HG03442 (cell line): Measurements from ENCODE around the gene TRNP1.
"Not testable (repeated sequence)": the region's sequence is repeated elsewhere in the genome, so short reads cannot be mapped to it uniquely, and the experiment has no call there.

Experiments used
- ATAC-seq: cut with Tn5 transposase; IDR thresholded peaks from one replicate; pipeline ENCODE4 v1.9.1; 2021; ENCODE audit warnings: mild to moderate bottlenecking, moderate library complexity; ENCODE audit not compliant: unreplicated experiment

Gene TRNP1

DNA sequence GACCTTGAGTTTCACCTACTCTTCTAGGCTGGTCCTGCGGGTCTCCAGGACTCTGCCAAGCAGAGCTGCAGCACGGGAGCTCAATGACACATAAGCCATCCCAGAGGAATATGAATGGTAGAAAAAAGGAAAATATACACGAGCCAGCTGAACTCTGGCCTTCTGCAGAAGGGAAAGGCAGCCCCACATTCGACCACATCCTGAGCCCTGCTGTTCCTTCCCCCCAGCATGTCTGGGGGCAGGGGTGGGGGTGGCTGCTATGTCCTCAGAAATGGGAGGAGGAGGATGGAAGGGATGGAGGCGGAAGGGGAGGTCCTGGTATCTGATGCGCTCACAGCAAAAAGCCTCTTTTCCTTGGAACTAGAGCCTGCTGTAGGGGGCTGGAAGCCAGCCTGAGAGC is 21.1 kb upstream of the TRNP1 start:
- ATAC-seq, result no peak

DNA sequence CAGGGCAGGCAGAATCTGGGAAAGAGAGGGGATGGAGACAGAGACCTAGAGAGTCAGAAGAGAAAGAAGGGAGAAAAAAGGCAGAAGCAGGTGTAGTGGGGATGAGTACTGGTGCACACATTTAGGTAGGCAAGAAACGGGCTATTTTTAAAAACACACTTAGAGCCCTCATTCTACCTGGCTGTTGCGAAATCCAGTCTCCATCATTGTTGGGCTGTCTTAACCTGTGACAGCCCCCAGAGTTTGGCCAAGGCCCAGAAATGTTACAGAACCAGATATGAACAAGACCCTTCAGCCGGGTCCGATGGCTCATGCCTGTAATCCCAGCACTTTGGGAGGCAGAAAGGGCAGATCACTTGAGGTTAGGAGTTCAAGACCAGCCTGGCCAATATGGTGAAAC is 20.7 kb upstream of the TRNP1 start:
- no peak for ATAC-seq

DNA sequence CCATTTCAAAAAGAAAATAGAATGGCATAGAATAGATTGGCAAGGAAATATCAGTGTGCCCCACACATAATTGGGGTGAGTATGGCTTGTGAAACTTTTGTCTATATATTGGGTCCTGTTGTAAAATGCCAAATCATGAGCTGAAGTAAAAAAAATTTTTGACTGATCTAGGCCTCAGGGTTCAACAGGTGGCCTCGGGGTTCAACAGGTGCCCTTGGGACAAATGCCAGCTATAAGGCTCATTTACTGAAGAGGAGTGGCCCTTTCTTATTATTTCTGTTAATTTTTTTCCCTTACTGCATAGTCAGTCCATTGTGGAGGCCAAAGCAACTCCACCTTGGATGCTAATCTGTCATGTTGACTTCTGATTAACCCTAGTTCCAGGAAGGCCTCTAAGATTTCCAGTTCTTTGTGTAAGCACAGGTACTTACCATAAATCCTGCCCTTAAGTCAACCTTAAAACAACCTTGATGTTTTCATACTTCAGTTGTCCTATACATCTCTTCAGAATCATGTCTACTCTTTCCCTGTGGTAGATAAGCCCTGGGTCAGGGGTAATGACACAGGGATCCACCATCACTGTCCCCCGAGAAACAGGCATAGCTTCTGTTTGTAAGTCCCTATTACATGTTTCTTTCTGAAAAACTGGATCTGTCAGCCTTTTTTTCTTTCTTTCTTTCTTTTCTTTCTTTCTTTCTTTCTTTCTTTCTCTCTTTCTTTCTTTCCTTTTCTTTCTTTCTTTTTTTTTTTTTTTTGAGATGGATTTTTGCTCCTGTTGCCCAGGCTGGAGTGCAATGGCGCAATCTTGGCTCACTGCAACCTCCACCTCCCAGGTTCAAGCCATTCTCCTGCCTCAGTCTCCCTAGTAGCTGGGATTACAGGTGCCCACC is 16.6 kb upstream of the TRNP1 start:
- no peak for ATAC-seq

DNA sequence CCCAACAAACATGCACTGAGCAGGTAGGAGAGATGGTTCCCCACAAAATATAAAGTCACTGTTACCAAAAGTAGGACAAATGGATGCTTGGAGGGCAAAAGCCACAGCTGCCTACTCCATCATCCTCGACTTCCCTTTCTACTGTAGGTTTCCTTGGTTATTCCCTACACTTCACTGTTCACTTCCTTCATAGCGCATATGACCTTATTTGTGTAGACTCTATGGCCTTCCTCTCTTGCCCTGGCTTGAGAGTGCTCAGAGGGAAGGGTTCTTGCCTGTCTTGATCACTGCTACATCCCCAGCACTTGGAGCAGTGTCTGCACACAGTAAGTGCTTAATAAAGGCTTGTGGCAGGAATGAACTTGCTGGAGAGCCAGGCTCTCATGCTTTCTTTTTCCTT is 14.6 kb upstream of the TRNP1 start:
- ATAC-seq, result no peak

DNA sequence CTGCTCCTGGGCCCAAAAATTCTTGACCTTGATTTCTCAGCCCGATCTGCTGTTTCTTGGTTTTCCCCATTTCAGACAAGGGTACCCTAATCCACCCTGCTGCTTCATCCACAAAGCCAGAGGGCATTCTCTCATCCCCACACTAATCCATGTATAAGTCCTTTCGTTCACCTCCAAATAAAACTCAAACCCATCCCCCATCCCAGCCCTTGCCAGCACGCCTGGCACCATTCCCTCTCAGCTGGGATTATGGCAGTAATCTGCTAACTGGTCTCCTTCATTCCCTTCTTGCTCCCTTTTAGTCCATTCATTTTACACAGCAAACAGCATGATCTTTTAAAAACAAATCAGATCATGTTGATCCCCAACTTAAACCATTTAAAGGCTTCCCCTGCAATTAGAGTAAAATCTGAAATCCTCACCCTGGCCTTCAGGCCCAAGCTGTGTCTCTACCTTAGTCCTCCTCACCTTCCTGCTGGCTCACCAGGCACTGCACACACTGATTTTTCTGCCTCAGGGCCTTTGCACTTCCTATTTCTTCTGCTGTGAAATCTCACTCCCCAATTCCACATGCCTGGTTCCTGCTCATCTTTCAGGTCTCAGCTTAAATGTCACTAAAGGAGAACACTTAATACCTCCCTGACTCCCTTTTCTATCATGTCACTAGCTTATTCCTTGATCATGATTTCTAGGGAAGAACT is 12.2 kb upstream of the TRNP1 start:
- no peak for ATAC-seq

DNA sequence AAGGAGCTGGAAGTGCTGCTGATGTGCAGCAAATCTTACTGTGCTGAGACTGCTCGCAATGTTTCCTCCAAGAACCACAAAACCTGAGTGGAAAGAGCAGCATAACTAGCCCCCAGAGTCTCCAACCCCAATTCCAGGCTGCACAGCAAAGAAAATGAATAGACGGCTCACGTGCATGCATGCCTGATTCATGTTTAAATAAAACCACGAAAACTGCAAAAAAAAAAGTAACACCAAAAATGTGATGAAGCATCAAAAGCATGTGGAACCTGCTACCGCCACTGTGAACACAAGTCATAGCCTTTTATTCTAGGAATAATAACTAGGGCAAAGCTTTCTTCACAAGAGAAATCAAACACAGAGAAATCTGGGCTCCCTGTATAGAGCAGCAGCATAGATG is 9.6 kb upstream of the TRNP1 start:
- no peak for ATAC-seq

DNA sequence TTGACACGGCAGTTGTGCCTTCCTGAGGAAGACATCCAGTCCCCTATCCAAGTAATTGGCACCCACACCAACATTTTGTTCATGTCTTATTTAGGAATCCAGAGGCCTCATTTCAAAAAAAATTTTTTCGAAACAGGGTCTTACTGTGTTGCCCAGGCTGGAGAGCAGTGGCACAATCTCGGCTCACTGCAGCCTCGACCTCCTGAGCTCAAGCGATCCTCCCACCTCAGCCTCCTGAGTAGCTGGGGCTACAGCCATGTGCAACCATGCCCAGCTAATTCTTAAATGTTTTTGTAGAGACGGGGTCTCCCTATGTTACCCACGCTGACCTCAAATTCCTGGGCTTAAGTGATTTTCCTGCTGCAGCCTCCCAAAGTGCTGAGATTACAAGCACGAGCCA is 9.2 kb upstream of the TRNP1 start:
- ATAC-seq, result no peak

DNA sequence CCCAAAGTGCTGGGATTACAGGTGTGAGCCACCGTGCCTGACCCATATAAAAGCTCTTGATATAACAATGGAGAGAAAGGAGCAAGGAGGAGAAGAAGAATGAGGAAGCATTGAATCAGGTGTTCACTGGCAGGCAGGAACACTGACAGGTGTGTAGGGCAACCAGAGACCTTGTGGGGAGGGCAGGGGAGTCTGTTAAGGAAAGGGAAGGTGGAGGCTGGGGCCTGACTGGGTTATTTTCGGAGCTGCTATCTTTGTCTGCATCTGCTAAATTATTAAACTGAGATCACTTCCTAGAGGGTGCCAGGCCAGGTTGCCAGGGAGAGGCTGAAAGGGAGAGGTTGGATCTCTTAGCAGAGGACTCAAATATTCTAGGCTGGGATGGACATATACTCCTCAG is 6.8 kb upstream of the TRNP1 start:
- no peak for ATAC-seq

DNA sequence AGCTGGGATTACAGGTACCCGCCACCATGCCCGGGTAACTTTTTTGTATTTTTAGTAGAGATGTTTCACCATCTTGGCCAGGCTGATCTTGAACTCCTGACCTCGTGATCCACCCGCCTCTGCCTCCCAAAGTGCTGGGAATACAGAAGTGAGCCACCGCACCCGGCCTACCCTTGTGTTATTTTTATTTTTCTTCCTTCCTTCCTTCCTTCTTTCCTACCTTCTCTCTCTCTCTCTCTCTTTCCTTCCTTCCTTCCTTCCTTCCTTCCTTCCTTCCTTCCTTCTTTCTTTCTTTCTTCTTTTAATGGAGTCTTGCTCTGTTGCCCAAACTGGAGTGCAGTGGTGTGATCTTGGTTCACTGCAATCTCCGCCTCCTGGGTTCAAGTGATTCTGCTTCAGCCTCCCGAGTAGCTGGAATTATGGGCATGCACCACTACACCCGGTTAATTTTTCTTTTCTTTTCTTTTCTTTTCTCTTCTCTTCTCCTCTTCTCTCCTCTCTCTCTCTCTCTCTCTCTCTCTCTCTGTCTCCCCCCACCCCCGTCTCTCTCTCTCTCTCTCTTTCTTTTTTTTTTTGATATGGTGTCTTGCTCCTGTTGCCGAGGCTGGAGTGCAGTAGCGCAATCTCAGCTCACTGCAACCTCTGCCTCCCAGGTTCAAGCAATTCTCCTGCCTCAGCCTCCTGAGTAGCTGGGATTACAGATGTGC is 3.9 kb upstream of the TRNP1 start:
- not testable (repeated sequence) for ATAC-seq

DNA sequence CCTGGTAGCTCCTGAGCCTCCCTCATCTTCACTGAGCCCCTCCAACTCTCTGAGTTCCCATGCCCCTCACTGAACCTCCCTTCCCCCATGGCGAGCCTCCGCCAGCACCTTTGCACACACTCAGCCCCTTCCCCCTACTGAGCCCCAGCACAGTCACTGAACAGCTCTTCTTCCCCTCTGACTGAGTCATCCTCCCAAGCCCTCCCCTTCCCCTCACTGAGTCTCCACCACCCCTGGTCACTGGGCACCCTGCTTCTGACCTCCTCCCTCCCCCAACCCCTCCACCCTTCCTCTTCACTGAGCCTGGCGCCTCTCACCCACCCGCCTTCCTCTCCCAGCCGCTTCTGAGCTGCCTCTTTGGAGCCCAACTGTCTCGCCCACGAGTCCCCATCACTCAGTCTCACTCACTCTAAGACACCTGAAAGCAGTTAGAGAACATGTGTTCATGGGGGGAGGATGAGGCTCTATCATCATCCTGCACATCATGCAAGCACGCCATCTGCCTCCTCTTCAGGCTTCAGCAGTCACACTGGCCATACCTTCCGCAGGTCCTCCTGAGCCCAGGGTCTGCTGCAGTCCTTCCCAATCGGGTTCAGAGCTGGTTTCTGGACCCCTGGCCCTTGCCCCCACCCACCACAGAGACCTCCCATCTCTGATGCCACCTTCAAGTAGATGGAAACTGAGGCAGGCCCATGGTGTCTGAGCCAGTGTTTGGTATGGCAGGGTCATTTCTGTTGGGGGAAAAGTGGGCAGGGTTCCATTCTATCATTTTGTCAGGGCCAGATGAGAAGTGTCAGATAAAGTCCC is 2.0 kb upstream of the TRNP1 start:
- ATAC-seq, result no peak

DNA sequence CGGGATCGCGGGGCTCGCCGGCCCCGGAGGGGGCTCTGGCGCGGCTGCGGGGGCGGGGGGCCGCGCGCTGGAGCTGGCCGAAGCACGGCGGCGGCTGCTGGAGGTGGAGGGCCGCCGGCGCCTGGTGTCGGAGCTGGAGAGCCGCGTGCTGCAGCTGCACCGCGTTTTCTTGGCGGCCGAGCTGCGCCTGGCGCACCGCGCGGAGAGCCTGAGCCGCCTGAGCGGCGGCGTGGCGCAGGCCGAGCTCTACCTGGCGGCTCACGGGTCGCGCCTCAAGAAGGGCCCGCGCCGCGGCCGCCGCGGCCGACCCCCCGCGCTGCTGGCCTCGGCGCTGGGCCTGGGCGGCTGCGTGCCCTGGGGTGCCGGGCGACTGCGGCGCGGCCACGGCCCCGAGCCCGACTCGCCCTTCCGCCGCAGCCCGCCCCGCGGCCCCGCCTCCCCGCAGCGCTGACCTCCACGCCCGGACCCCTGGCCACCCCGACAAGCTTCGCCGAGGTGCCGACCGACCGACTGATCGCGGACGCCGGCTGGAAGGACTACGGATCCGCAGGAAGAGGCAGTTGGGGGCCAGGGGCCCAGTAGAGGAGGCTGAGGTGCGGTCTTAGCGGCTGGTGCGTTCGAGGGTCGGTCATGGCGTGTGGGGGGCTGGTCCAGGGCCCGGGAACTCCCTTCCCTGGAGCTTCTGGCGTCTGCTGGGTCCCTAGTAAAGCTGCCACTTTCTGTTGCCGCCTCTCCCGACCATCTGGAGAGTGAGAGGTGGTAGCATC is 711 bp downstream of the TRNP1 start:
- ATAC-seq, result no peak

DNA sequence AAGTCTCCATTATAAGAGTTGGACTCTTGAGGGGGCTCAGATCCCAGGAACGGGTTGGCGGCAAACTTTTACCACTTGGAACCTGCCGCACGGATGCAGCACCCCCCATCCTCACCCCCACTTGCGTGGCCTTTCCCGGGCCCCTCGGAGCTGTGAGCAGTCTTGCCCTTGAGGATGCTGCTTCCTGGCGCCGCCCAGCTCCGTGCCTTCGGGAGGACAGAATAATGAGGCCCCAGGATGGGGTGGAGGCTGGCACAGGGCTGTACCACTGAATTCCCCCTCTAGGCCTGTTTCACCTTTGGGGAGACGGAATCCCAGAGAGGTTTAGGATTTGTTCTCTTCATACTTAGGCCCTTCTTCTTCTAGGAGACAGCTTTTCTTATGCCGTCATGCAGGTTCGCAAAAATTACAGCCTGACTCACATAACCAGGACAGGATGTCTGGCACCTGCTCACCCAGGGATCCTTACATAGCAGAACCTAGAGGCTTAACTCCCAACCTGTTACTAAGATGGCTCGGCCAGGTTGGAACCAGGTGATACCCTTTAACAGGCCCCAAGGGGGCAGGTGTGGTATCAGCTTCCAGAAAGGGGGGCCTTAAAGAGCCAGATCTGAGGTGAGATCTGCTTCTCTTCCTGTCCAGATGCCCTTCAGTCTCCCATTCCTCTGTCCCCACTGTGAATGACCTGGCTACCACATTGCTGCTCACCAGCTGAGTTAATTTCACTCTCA is 1.5 kb downstream of the TRNP1 start:
- ATAC-seq, result no peak

DNA sequence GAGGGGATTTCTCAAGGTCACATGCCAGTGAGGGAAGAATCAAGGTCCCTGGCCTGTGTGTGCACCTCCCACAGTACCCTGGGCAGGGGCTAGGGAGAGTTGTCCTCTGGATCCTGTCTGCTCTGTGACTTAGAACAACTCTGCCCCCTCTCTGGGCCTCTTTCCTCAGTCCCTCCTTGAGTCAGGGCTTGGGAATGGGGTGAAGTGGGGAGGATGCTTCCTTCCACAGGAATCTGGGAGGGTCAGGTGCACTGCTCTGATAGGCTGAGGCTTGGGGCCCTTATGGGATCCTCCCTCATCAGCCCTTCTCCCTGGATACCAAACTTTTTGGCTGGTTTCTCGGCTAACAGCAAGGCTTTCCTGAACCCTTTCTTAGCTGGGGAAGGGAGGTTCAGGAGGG is 2.5 kb downstream of the TRNP1 start:
- ATAC-seq, result no peak

DNA sequence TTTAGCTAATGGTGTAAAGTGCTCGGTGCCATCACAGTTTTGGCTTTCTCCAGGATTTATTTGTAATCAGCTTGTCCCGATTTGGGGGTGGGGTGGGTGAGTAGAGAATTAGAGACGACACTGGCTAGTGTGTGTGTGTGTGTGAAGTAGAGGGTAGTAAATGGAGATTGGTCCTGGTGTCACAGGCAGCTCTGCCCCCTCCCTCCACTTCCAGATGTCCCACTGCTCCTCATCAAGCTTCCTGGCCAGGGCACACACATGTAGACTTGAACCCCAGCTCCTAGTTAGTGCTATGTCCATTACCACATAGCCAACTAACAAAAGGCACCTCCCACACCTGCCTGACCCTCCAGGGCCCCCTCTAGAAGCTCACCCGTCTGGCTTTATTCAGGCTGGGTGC is 3.2 kb downstream of the TRNP1 start:
- no peak for ATAC-seq

DNA sequence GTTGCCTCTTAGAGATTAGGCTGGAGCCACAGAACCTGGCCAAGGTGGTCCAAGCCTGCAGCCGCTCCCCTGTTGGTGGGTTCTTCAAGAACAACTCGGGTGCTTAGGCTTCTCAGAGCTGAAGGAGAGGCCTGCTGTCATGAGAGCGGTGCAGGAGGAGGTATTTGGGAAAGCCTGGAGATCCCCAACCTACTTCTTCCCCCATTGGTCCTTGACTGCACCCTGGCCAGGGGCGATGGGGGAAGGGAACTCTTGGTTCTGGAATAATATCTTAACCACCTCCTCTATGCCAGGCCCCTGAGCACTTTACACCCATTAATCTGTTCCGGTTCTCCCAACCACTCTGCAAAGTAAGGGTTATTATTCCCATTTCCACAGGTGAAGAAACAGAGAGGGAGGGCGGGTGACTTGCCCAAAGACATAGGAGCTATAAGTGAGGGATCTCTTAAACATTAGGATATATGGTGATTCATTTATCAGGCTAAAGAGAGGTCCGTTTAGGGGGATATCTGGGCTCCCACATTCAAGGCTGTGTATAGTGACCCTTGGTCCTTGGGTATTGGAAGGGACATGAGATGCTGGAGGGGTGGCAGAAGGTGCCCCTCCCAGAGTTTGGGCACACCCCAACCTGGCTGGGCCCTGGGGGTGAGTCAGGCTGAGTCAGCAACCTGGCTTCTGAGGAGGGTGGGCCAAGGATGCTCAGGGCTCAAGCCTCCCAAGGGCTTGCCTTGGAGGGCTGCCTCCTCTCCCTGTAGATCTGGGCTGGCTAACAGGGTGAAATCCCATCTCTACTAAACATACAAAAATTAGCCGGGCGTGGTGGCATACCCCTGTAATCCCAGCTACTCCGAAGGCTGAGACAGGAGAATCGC is 5.2 kb downstream of the TRNP1 start:
- no peak for ATAC-seq

DNA sequence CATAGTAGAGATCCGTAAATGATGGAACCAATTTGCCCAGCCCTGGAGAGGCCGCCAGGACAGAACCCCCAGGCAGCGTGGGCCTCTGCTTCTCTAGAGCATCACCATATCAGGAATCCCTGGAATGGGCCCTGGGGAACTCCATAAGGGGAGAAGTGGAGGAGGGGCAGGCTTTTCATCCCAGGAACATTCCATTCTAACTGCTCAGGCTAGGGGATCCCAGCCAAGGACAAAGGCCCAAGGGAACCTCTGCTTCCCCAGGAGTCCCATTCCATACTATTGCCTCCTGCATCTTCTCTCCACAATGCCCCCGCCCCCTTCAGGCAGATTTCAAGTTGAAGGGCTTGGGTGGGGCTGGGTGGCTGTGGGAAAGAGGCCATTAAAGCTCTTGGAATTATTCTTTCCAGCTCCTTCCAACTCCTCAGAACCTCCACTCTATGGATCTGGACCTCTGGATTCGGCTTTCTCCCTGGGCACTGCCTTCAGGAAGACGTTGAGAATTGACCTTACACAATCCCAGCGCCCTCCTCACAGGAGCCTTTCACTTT is 6.0 kb downstream of the TRNP1 start:
- no peak for ATAC-seq

DNA sequence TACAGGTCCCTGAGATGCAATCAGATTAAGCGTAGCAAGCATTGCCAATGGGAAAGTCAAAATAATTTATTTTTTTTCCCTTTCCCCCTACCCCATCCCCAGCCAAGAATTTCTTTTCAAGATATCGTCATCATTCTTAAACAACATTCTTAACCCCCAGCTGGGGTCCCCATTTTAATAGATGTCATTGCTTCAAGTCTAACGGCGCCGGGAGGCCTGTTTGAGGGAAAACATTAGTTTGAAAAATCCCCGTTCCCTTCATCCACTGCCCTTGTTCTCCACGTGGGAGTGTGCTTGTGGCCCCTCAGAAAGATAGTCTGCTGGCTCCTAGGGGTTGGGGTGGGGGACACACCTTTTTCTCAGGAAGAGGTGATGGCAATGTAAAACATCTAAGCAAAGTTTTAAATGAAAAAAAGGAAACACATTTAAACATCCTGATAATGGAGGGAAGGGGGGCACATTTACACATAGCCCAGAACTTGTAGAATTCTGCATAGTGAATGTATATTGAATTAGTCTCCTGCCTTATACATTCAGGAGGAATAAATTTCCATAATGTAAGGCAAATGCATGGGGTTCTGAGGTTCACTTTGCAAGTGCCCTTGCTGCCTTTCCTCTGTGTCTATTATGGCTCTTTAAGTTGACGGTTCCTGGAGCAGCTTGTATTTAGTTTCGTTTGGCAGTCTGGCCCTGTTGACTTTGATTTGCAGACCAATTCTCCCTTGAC is 6.8 kb downstream of the TRNP1 start:
- no peak for ATAC-seq
